CD14-positive monocyte (primary cell): ENCODE measurements around the gene HLCS. TPM values are rescaled to one million over a fixed set of nuclear protein-coding genes. Genes with fewer than 3 reads are reported as not detected.

Experiments used
- DNase-seq, 3 donors: peaks; one replicate each; pipeline ENCODE4 v3.0.0-alpha.2; 2011 to 2022
- H2AFZ ChIP-seq: 2 replicates; pipeline ENCODE4 v1.6.0; 2012; ENCODE audit warnings: mild to moderate bottlenecking, low read depth, low read length, inconsistent platforms; ENCODE audit not compliant: insufficient read depth, poor library complexity, severe bottlenecking
- H3K27ac ChIP-seq, 2 donors: 1 replicate in 1 of 2; 2 replicates in 1 of 2; pipeline ENCODE4 v1.5.1; 2012 to 2013; ENCODE audit warnings: low read length in 2 of 2, control low read depth in 1 of 2, inconsistent platforms in 1 of 2, low read depth in 1 of 2, mild to moderate bottlenecking in 1 of 2
- H3K27me3 ChIP-seq, 2 donors: one replicate each; pipeline versions ENCODE4 v1.6.0 to v1.6.1; 2011 to 2013; ENCODE audit warnings: low read length in 2 of 2; ENCODE audit not compliant: control insufficient read depth in 2 of 2, insufficient read depth in 2 of 2
- H3K36me3 ChIP-seq, 2 donors: replicated peaks in 1 of 2; 1 replicate in 1 of 2; 2 replicates in 1 of 2; pipeline versions ENCODE4 v1.5.1 to v1.6.1; 2012 to 2013; ENCODE audit warnings: low read length in 2 of 2, control low read depth in 1 of 2, inconsistent platforms in 1 of 2, mild to moderate bottlenecking in 1 of 2; ENCODE audit not compliant: insufficient read depth in 2 of 2, control insufficient read depth in 1 of 2
- H3K4me1 ChIP-seq, 2 donors: 1 replicate in 1 of 2; 2 replicates in 1 of 2; pipeline versions ENCODE4 v1.5.1 to v1.6.1; 2012 to 2013; ENCODE audit warnings: low read length in 2 of 2, control low read depth in 1 of 2, inconsistent platforms in 1 of 2, mild to moderate bottlenecking in 1 of 2, moderate library complexity in 1 of 2; ENCODE audit not compliant: insufficient read depth in 2 of 2, control insufficient read depth in 1 of 2
- H3K4me2 ChIP-seq: replicated peaks from 2 replicates; pipeline ENCODE3; 2012; ENCODE audit warnings: low read length, moderate library complexity, mild to moderate bottlenecking; ENCODE audit not compliant: poor library complexity, severe bottlenecking; ENCODE audit errors: extremely low read depth
- H3K4me3 ChIP-seq, 3 experiments: fragments of 200-600 bp in 1 of 3; sonication (generic) in 1 of 3; replicated peaks in 1 of 3; 1 replicate in 2 of 3; 2 replicates in 1 of 3; pipeline ENCODE4 v1.5.1; 2011 to 2013; ENCODE audit warnings: low read length in 3 of 3, mild to moderate bottlenecking in 3 of 3, control low read depth in 2 of 3, low read depth in 2 of 3, inconsistent platforms in 1 of 3, moderate library complexity in 1 of 3
- H3K79me2 ChIP-seq: 2 replicates; pipeline ENCODE4 v1.6.0; 2012; ENCODE audit warnings: mild to moderate bottlenecking, control low read depth, inconsistent platforms, low read length, moderate library complexity; ENCODE audit not compliant: insufficient read depth
- H3K9ac ChIP-seq: 2 replicates; pipeline ENCODE4 v1.6.0; 2017; ENCODE audit warnings: low read length, mild to moderate bottlenecking; ENCODE audit not compliant: insufficient read depth, poor library complexity, severe bottlenecking
- H3K9me3 ChIP-seq, 2 donors: replicated peaks in 1 of 2; 1 replicate in 1 of 2; 2 replicates in 1 of 2; pipeline versions ENCODE4 v1.5.1 to v1.6.1; 2012 to 2013; ENCODE audit warnings: low read length in 2 of 2, control low read depth in 1 of 2; ENCODE audit not compliant: control insufficient read depth in 1 of 2, insufficient read depth in 1 of 2
- H4K20me1 ChIP-seq: 2 replicates; pipeline ENCODE4 v1.6.0; 2012; ENCODE audit warnings: mild to moderate bottlenecking, low read length, control low read depth, moderate library complexity; ENCODE audit not compliant: insufficient read depth
- H3K27ac Mint-ChIP-seq, 7 donors: one replicate each; pipeline ENCODE4 v1.8.0; 2020; ENCODE audit warnings: mild to moderate bottlenecking in 7 of 7, mixed read lengths in 7 of 7, moderate library complexity in 6 of 7, inconsistent platforms in 2 of 7
- H3K27me3 Mint-ChIP-seq, 3 donors: one replicate each; pipeline ENCODE4 v1.8.0; 2021 to 2022; ENCODE audit warnings: low read depth in 3 of 3, mild to moderate bottlenecking in 3 of 3, mixed read lengths in 3 of 3, moderate library complexity in 3 of 3, inconsistent platforms in 1 of 3
- H3K36me3 Mint-ChIP-seq, 2 donors: one replicate each; pipeline ENCODE4 v1.8.0; 2020; ENCODE audit warnings: mixed read lengths in 2 of 2, inconsistent platforms in 1 of 2, mild to moderate bottlenecking in 1 of 2
- H3K4me1 Mint-ChIP-seq: one replicate; pipeline ENCODE4 v1.8.0; 2020; ENCODE audit warnings: mild to moderate bottlenecking, mixed read lengths
- H3K4me3 Mint-ChIP-seq, 2 donors: one replicate each; pipeline ENCODE4 v1.8.0; 2020; ENCODE audit warnings: mild to moderate bottlenecking in 2 of 2, mixed read lengths in 2 of 2, moderate library complexity in 1 of 2
- H3K9me3 Mint-ChIP-seq, 7 donors: one replicate each; pipeline ENCODE4 v1.8.0; 2020 to 2022; ENCODE audit warnings: mixed read lengths in 7 of 7, mild to moderate bottlenecking in 6 of 7, moderate library complexity in 6 of 7, inconsistent platforms in 2 of 7
- CTCF ChIP-seq: fragments of 200-600 bp; IDR thresholded peaks from one replicate; pipeline ENCODE4 v1.8.0; 2022; ENCODE audit warnings: antibody characterized with exemption, mild to moderate bottlenecking
- WGBS: methylation state at CpG from one replicate; pipeline ENCODE4 v1.1.5; 2013; ENCODE audit warnings: missing lambda C conversion rate; ENCODE audit not compliant: insufficient coverage; 5-methylcytosine and 5-hydroxymethylcytosine counted together
- intact Hi-C, 2 donors: fragments of 100-400 bp; cut with micrococcal nuclease; formaldehyde crosslinking; loops; one replicate each; pipeline versions ENCODE4 v1.15.0 to v1.15.1; 2023
- polyA plus RNA-seq, 3 donors: library from polyadenylated mRNA; depleted of rRNA in 1 of 3; unstranded in 2 of 3; stranded (reverse) in 1 of 3; fragments of 300-500 nt in 2 of 3; fragments of >200 nt in 1 of 3; fragmentation: Illumina TruSeq in 2 of 3; gene quantifications; 1 replicate in 2 of 3; 2 replicates in 1 of 3; pipeline ENCODE4 v1.2.3, GENCODE V29; 2012 to 2021

Gene HLCS
- polyA plus RNA-seq, 3 donors: 2.1 to 3.1 (median 2.2) TPM

DNA sequence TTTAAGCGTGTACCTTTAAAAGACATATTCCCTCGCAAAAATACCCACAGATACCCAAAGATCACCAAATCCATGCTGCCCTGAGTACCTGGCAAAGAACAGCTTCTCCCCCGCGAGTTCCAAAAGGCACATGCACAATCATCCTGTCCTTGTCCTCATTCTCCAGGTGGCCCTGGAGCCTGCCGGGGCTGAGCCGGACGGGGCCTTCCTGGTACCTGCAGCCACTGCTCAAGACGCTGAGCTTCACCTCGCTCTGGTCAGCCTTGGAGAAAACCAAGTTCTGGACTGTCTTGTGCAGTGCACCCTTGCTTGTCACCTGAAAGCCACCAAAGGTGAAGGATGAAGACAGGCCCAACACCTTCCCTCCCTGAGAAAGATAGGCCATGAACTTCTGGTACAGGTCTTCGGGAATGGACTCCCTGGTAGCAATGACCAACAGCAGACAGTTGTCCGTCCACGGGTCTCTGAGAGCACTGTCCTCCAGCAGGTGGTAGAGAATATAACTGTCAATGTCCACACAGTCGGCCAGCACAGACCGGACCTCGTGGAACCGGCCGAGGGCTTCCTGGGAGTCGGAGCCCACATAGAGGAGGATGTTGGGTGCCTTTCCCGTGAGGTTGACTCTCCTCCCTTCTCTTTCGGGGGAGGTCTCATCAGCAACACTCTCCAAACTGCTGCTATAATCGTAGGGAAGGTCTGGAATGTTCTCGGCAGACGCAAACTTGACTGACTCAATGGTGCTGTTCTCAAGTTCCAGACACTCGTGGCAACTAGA, 29.9 kb downstream of the HLCS start:
- Histone ChIP-seq H3K27ac (no peak overlapping the region), H3K4me3 (no peak overlapping the region), H3K36me3 (peaks cover 0 to 6% of the 10 kb centered on the region in 2 donors), H3K27me3 (no peaks in the 10 kb centered on the region), H3K9me3 (no peaks in the 10 kb centered on the region), H4K20me1 (no peaks in the 10 kb centered on the region), H3K79me2 (no peaks in the 10 kb centered on the region), H3K4me1 (no peaks in the 10 kb centered on the region), H2AFZ (no peak overlapping the region), H3K4me2 (no peak overlapping the region), H3K9ac (no peak overlapping the region)
- TF ChIP-seq CTCF: no peak
- Mint-ChIP-seq H3K27me3 (no peaks in the 10 kb centered on the region), H3K4me3 (no peak overlapping the region), H3K9me3 (peaks cover 0 to under 1% (median 0%) of the 10 kb centered on the region in 7 donors), H3K27ac (no peak overlapping the region), H3K4me1 (no peaks in the 10 kb centered on the region), H3K36me3 (peaks cover 17 to 24% of the 10 kb centered on the region in 2 donors)
- no peak for DNase-seq
- 99% methylated on average over 16 of the region's 24 CpGs for WGBS
- intact Hi-C loops: no loop called here

DNA sequence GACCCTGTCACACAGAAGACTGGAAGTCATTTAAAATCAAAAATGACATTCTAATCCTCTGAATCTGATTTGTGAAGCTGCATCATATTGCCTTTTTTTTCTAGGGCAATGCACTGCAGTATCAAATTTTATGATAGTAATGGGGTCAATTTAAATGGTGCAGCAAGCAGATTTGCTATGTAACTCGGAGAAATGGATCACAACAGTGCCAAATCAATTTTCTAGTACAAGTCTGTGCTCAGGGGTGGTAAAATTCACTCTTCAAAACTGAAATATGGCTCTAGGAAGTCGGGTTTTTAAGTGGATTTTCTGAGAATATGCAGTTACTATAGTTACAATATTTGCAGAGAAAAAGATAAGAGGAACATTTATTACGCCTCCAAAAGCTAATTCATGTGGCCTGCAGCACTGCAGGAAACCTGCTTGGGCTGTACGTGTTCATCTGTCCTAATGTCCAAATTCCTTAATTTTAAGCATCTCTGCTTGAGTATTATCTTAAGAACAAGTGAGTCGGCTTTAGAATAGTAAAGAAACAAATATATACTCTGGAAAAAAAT, 31.5 kb downstream of the HLCS start:
- no peak for DNase-seq
- Histone ChIP-seq H3K4me3 (no peak overlapping the region), H4K20me1 (no peaks in the 10 kb centered on the region), H3K79me2 (no peaks in the 10 kb centered on the region), H3K4me1 (no peaks in the 10 kb centered on the region), H3K36me3 (peaks cover 0 to 6% of the 10 kb centered on the region in 2 donors), H3K9ac (no peak overlapping the region), H3K9me3 (no peaks in the 10 kb centered on the region), H3K27ac (no peak overlapping the region), H3K4me2 (no peak overlapping the region), H3K27me3 (no peaks in the 10 kb centered on the region), H2AFZ (no peak overlapping the region)
- no peaks in the 10 kb centered on the region for H3K4me1 Mint-ChIP-seq
- no peaks in the 10 kb centered on the region for H3K9me3 Mint-ChIP-seq
- no CpG with 5 or more reads among the region's 5 CpGs for WGBS
- no peak overlapping the region for H3K4me3 Mint-ChIP-seq
- no peaks in the 10 kb centered on the region for H3K27me3 Mint-ChIP-seq
- intact Hi-C loops: no loop called here
- H3K27ac Mint-ChIP-seq: no peak overlapping the region
- H3K36me3 Mint-ChIP-seq: peaks cover 17 to 24% of the 10 kb centered on the region in 2 donors
- TF ChIP-seq CTCF: no peak
